Sigmoid colon (tissue), 4 donors: ENCODE data around the gene DEFB123.

ENCODE experiments used
- POLR2A ChIP-seq, 2 donors: fragments of 450-650 bp; IDR thresholded peaks; one replicate each; pipeline ENCODE4 v1.6.1; 2016; ENCODE audit warnings: antibody characterized with exemption in 2 of 2, mild to moderate bottlenecking in 2 of 2, moderate library complexity in 2 of 2
- POLR2AphosphoS5 ChIP-seq, 4 donors: sonication (generic); formaldehyde crosslinking; IDR thresholded peaks; one replicate each; pipeline ENCODE4 v1.6.1; 2017; ENCODE audit warnings: antibody characterized with exemption in 4 of 4

GRCh38 chr20:31494131-31494530 is 53.7 kb downstream of the DEFB123 start:
- no peak for TF ChIP-seq POLR2AphosphoS5 (IDR thresholded peaks at IDR 0.05)
- TF ChIP-seq POLR2A (IDR thresholded peaks at IDR 0.05), result no peak
